Activated CD4-positive, alpha-beta T cell treated with anti-CD3 and anti-CD28 coated beads for 36 hours (primary cell): ENCODE results near the gene PPP2R5E. TPM values are rescaled to one million over a fixed set of nuclear protein-coding genes. Genes with fewer than 3 reads are reported as not detected.

Experiments
- ATAC-seq: fragments of 200-7000 bp; cut with Tn5 transposase; one replicate; pipeline ENCODE4 v1.10.0; 2021; ENCODE audit warnings: mild to moderate bottlenecking, moderate library complexity
- CTCF ChIA-PET: fragments of 350-600 bp; sonication (Branson Sonifier 250); formaldehyde crosslinking; loops from one replicate; lab custom pipeline; 2021; ENCODE audit warnings: antibody characterized with exemption; lab: Charles Lee
- POLR2A ChIA-PET: fragments of 350-600 bp; sonication (Branson Sonifier 250); formaldehyde crosslinking; loops from one replicate; lab custom pipeline; 2021; ENCODE audit warnings: antibody characterized with exemption, inconsistent platforms; lab: Charles Lee
- DNase-seq: peaks from one replicate; pipeline ENCODE4 v3.0.0-alpha.2; 2020
- H3K27ac Mint-ChIP-seq: one replicate; pipeline ENCODE4 v1.8.0; 2021; ENCODE audit warnings: mixed read lengths
- H3K27me3 Mint-ChIP-seq: one replicate; pipeline ENCODE4 v1.8.0; 2021; ENCODE audit warnings: mixed read lengths
- H3K36me3 Mint-ChIP-seq: one replicate; pipeline ENCODE4 v1.8.0; 2021; ENCODE audit warnings: low read depth, mixed read lengths
- H3K4me1 Mint-ChIP-seq: one replicate; pipeline ENCODE4 v1.8.0; 2021; ENCODE audit warnings: mixed read lengths
- H3K4me3 Mint-ChIP-seq: one replicate; pipeline ENCODE4 v1.8.0; 2021; ENCODE audit warnings: mild to moderate bottlenecking, moderate library complexity, mixed read lengths
- H3K9me3 Mint-ChIP-seq: one replicate; pipeline ENCODE4 v1.8.0; 2021; ENCODE audit warnings: low read depth, mixed read lengths
- intact Hi-C, 2 experiments: fragments of 100-400 bp; cut with DNase I in 1 of 2; cut with micrococcal nuclease in 1 of 2; formaldehyde crosslinking; loops; one replicate each; pipeline versions ENCODE4 v1.14.2 to v1.15.1; 2022 to 2024; cut with DNase I, micrococcal nuclease
- total RNA-seq, 2 experiments: library from RNA; stranded (reverse); gene quantifications; one replicate each; pipeline ENCODE4 v1.2.3, GENCODE V29; 2021

The PPP2R5E gene
- total RNA-seq, 2 experiments from 2014 or later, result 38.4 to 40.4 TPM

DNA sequence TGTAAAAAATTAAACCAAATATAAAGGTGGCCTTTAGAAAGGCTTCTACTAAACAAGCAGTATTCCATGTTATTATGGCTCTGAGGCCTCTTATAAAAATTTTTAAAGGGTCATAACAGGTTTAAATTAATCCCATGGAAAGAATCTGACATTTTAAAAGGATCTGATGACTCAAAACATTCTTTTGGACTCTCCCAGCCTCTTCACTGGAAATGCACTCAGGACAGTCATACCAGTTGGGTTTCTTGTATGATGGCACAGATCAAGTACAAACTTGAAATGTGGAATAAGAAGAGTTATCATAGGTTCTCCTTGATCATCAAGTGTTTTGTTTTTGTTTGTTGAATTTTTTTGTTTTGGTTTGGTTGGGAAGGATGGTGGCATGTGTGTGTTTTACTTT, 50.8 kb downstream of the PPP2R5E start:
- no peak overlapping the region for H3K4me3 Mint-ChIP-seq
- ChIA-PET CTCF (no interaction called here), POLR2A (no interaction called here)
- H3K27ac Mint-ChIP-seq, result no peak overlapping the region
- DNase-seq, result no peak
- no peaks in the 10 kb centered on the region for H3K27me3 Mint-ChIP-seq
- ATAC-seq, result no peak
- H3K36me3 Mint-ChIP-seq, result peaks cover 4% of the 10 kb centered on the region
- peaks cover 28% of the 10 kb centered on the region for H3K4me1 Mint-ChIP-seq
- no peaks in the 10 kb centered on the region for H3K9me3 Mint-ChIP-seq
- intact Hi-C loops, result no loop called here

DNA sequence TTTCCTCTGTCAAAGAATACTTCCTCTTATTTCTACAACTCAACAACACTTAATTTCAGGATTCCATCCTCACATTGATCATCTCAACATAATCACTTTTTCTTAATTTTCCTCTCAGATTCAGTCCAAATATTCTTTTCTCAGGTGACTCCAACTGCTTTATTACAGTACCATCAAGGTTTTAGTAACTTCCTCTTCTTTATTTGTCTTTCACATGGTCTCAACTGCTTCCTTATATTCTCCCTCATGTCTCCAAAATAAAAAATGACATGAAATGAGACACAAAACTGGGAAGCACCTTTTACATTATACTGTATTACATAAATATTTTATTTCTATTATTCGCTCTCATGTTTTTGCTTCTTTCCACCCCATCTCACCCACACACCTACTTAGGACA, 55.5 kb downstream of the PPP2R5E start:
- POLR2A ChIA-PET, result no interaction called here
- H3K27ac Mint-ChIP-seq, result no peak overlapping the region
- H3K36me3 Mint-ChIP-seq, result peaks cover 4% of the 10 kb centered on the region
- no peaks in the 10 kb centered on the region for H3K9me3 Mint-ChIP-seq
- intact Hi-C loops, result no loop called here
- H3K4me3 Mint-ChIP-seq, result no peak overlapping the region
- CTCF ChIA-PET, result no interaction called here
- no peak for ATAC-seq
- peaks cover 41% of the 10 kb centered on the region for H3K4me1 Mint-ChIP-seq
- no peaks in the 10 kb centered on the region for H3K27me3 Mint-ChIP-seq
- no peak for DNase-seq

DNA sequence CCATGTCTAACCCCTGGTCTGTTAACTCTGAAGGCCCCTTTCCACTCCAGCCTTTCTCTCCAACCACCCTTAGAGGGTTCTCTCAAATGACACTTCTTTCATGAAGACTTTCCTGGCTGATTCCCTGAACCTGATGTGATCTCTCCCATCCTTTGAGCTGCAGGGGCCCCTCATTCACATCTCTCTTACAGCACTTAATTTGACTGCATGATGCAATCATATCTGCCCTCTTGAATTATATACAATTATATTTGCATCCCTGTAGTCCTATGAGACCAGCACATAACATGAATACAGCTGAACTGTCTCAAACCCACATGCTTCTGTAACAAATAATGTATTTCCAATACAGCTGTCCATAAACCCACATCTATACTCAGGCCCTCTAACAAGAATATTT, 56.4 kb downstream of the PPP2R5E start:
- ATAC-seq, result no peak
- DNase-seq, result no peak
- no peak overlapping the region for H3K27ac Mint-ChIP-seq
- intact Hi-C loops, result no loop called here
- ChIA-PET POLR2A (no interaction called here), CTCF (no interaction called here)
- no peaks in the 10 kb centered on the region for H3K9me3 Mint-ChIP-seq
- H3K4me3 Mint-ChIP-seq, result no peak overlapping the region
- H3K36me3 Mint-ChIP-seq, result peaks cover 4% of the 10 kb centered on the region
- H3K4me1 Mint-ChIP-seq, result peaks cover 33% of the 10 kb centered on the region
- H3K27me3 Mint-ChIP-seq, result no peaks in the 10 kb centered on the region

DNA sequence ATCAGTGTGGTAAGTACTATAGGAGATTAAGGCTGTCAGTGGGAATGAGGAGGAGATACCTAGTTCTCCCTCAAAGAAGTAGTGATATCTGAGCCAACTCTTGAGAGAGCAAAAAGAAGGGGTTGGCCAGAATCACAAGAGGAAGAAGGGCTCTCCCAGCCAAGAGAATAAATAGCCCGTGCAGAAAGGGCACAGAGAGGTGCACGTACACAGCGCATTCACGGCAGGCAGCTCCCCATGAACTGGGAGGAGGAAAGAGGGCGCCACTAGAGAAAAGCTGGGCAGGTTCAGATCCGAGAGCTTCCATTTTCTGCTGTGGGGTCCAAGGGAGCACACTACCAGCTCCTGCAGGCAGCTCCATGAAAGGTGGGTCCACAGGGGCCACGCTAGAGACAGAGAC, 59.9 kb downstream of the PPP2R5E start:
- Mint-ChIP-seq H3K4me1 (peaks cover 50% of the 10 kb centered on the region), H3K27me3 (no peaks in the 10 kb centered on the region), H3K36me3 (peaks cover 1% of the 10 kb centered on the region), H3K9me3 (no peaks in the 10 kb centered on the region), H3K4me3 (no peak overlapping the region), H3K27ac (no peak overlapping the region)
- intact Hi-C loops, result no loop called here
- CTCF ChIA-PET, result interaction anchor here (1.4 kb wide), 2 partner anchors 10 to 28 kb away, joined by 3 to 4 read pairs; no protein-coding TSS in a partner anchor
- POLR2A ChIA-PET, result no interaction called here
- DNase-seq (no peak), ATAC-seq (no peak)

DNA sequence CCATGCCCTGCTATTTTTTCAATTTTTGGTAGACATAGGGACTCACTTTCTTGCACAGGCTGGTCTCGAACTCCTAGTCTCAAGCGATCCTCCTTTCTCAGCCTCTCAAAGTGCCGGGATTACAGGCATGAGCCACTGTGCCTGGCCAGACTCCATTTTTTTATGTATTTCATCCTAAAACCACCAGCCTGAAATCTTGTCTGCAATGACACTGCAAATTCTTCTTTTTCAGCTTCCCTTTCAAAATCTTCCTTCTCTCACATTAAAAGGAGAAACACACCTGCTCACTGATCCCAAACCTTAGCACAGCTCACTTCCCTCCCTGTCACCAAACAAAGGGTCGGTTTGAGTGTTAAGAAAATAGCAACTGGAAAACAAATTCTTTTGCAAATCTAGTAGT, 62.6 kb downstream of the PPP2R5E start:
- no peak for ATAC-seq
- H3K4me1 Mint-ChIP-seq, result peaks cover 60% of the 10 kb centered on the region
- H3K9me3 Mint-ChIP-seq, result no peaks in the 10 kb centered on the region
- intact Hi-C loops, result no loop called here
- ChIA-PET POLR2A (no interaction called here), CTCF (no interaction called here)
- no peak for DNase-seq
- H3K4me3 Mint-ChIP-seq, result no peak overlapping the region
- no peak overlapping the region for H3K27ac Mint-ChIP-seq
- no peaks in the 10 kb centered on the region for H3K27me3 Mint-ChIP-seq
- no peaks in the 10 kb centered on the region for H3K36me3 Mint-ChIP-seq

DNA sequence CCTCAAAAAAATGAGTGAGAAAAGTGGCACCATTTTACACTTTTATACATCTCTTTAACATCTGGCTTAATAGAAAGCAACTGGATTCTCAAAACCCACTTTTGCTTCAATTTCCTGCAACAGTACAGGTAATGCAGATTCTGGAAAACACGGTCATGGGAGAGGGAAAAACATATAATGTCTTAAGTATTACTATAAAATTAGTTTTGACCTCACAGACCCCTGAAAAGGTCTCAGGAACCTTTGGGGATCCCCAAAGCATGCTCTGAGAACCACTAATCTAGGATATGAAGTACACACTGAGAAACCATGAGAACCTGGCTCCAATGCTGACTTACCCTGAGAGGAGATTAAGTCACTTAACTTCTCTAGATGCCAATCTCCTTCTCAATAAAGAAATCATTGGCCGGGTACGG, 64.7 kb downstream of the PPP2R5E start:
- POLR2A ChIA-PET, result interaction anchor here (1.0 kb wide), 1 partner anchor 163 kb away, joined by 5 read pairs; the partner anchor contains the start of gene WDR89
- intact Hi-C loops, result loop anchor here (1.0 to 10.0 kb wide), 7 partner anchors 10 to 1026 kb away; partner anchors contain the start of genes PPP2R5E (in 1 of the 2), SYNE2 (in 1 of the 2), WDR89 (in 1 of the 2) and ZBTB1 (in 1 of the 2)
- Mint-ChIP-seq H3K4me3 (no peak overlapping the region), H3K36me3 (peaks cover 3% of the 10 kb centered on the region), H3K27me3 (no peaks in the 10 kb centered on the region), H3K9me3 (no peaks in the 10 kb centered on the region), H3K27ac (no peak overlapping the region), H3K4me1 (peaks cover 55% of the 10 kb centered on the region)
- DNase-seq (peak; percentile 16), ATAC-seq (peak; percentile 67)
- CTCF ChIA-PET, result interaction anchor here (0.6 to 0.8 kb wide), 2 partner anchors 9 to 47 kb away, joined by 3 read pairs; no protein-coding TSS in a partner anchor

DNA sequence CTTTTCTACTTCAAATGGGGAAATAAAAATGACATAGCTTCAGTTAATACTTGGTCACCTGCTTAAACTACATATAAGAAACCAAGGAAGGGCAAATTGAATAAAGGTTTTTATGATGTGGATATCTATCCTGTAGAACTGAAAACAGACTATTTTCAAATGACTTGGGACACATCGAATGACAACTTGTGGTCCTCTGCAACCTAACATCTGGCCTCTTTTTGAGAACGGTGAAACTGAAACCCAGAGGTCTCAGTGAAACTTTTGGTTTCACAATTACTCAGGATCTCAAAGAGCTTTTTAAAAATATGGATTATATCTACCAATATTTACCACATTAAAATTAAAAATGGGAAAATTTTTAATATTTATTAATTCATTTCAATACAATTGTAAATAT, 65.2 kb downstream of the PPP2R5E start:
- Mint-ChIP-seq H3K4me3 (no peak overlapping the region), H3K9me3 (no peaks in the 10 kb centered on the region), H3K27ac (no peak overlapping the region), H3K36me3 (peaks cover 3% of the 10 kb centered on the region), H3K4me1 (peaks cover 52% of the 10 kb centered on the region), H3K27me3 (no peaks in the 10 kb centered on the region)
- intact Hi-C loops, result loop anchor here (1.0 to 10.0 kb wide), 7 partner anchors 10 to 1027 kb away; partner anchors contain the start of genes PPP2R5E (in 1 of the 2), SYNE2 (in 1 of the 2), WDR89 (in 1 of the 2) and ZBTB1 (in 1 of the 2)
- CTCF ChIA-PET, result interaction anchor here (0.6 to 0.8 kb wide), 2 partner anchors 9 to 48 kb away, joined by 3 read pairs; no protein-coding TSS in a partner anchor
- ATAC-seq, result peak; percentile 90
- DNase-seq, result peak; percentile 30
- POLR2A ChIA-PET, result interaction anchor here (1.0 kb wide), 1 partner anchor 164 kb away, joined by 5 read pairs; the partner anchor contains the start of gene WDR89

DNA sequence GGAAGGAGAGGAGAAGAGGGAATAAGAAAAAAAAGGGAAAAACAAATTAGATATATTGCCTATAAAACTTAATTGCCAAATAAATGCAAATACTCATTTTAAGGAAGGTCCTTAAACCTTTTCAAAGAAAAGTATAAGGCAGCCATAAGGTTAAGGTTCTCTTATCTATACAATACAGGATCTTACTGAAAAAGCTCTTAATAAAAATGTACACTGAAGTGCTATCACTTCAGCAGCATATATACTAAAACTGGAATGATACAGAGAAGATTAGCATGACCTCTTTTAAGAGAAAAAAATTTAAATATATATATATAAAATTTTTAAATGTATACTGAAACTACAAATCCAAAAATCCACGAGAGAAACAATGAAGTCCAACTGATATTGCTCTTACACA, 65.6 kb downstream of the PPP2R5E start:
- ATAC-seq (no peak), DNase-seq (no peak)
- intact Hi-C loops, result loop anchor here (5.0 to 10.0 kb wide), 4 partner anchors 165 to 1027 kb away; partner anchors contain the start of genes SYNE2 (in 1 of the 2), WDR89 (in 1 of the 2), ZBTB1 (in 1 of the 2) and ZBTB25 (in 1 of the 2)
- ChIA-PET POLR2A (interaction anchor here (0.6 to 1.0 kb wide), 2 partner anchors 164 to 433 kb away, joined by 3 to 5 read pairs; partner anchors contain the start of gene WDR89), CTCF (interaction anchor here (0.8 kb wide), 1 partner anchor 8 kb away, joined by 3 read pairs; no protein-coding TSS in a partner anchor)
- H3K4me3 Mint-ChIP-seq, result no peak overlapping the region
- peaks cover 3% of the 10 kb centered on the region for H3K36me3 Mint-ChIP-seq
- H3K9me3 Mint-ChIP-seq, result no peaks in the 10 kb centered on the region
- H3K27me3 Mint-ChIP-seq, result no peaks in the 10 kb centered on the region
- no peak overlapping the region for H3K27ac Mint-ChIP-seq
- peaks cover 52% of the 10 kb centered on the region for H3K4me1 Mint-ChIP-seq

DNA sequence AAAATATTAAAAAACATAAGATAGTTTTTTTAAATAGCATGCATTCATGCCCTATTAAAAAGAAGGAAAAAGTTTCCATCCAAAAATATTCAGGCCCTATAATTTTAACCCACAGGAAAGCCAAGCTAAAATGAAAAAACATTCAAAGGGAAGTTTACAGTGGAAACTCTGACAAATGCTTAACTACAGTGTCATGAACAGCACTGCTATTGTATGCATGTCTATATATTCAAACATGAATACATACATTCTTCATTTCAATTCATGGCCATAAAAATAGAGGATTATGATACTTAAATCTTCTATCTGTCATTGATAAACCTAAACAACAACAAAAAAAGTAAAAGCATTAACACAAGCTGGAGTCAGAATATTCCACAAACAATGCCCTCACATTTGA, 67.4 kb downstream of the PPP2R5E start:
- ATAC-seq (no peak), DNase-seq (no peak)
- CTCF ChIA-PET, result interaction anchor here (0.7 to 1.1 kb wide), 2 partner anchors 88 to 167 kb away, joined by 3 read pairs; no protein-coding TSS in a partner anchor
- no peak overlapping the region for H3K27ac Mint-ChIP-seq
- POLR2A ChIA-PET, result no interaction called here
- peaks cover 63% of the 10 kb centered on the region for H3K4me1 Mint-ChIP-seq
- intact Hi-C loops, result loop anchor here (5.0 to 10.0 kb wide), 4 partner anchors 167 to 1029 kb away; partner anchors contain the start of genes SYNE2 (in 1 of the 2), WDR89 (in 1 of the 2), ZBTB1 (in 1 of the 2) and ZBTB25 (in 1 of the 2)
- no peak overlapping the region for H3K4me3 Mint-ChIP-seq
- no peaks in the 10 kb centered on the region for H3K9me3 Mint-ChIP-seq
- no peaks in the 10 kb centered on the region for H3K27me3 Mint-ChIP-seq
- H3K36me3 Mint-ChIP-seq, result peaks cover 3% of the 10 kb centered on the region

DNA sequence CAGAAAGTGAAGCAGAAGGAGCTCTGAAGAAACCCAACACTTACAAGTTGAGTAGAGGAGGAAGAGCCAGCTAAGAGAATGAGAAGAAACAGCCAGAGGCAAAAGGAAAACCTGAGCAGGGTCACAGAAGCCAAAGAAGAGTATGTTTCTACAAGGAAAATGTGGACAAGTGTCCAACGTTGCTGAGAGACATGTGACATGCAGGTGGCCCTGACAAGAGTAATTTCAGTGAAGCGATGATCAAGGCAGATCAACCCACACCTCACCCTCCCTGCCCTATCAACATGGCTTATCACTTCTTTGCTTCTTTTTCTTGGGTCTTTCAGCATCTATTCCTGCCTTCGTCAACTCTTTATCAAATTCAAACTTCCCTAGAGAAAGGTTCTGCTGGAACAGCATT, 68.3 kb downstream of the PPP2R5E start:
- H3K4me1 Mint-ChIP-seq, result peaks cover 62% of the 10 kb centered on the region
- POLR2A ChIA-PET, result interaction anchor here (0.6 kb wide), 1 partner anchor 9 kb away, joined by 4 read pairs; no protein-coding TSS in a partner anchor
- DNase-seq (no peak), ATAC-seq (no peak)
- CTCF ChIA-PET, result interaction anchor here (0.6 kb wide), 1 partner anchor 252 kb away, joined by 4 read pairs; no protein-coding TSS in a partner anchor
- H3K27me3 Mint-ChIP-seq, result no peaks in the 10 kb centered on the region
- peaks cover 3% of the 10 kb centered on the region for H3K36me3 Mint-ChIP-seq
- no peak overlapping the region for H3K4me3 Mint-ChIP-seq
- no peak overlapping the region for H3K27ac Mint-ChIP-seq
- H3K9me3 Mint-ChIP-seq, result no peaks in the 10 kb centered on the region
- intact Hi-C loops, result loop anchor here (5.0 to 10.0 kb wide), 4 partner anchors 167 to 1030 kb away; partner anchors contain the start of genes SYNE2 (in 1 of the 2), WDR89 (in 1 of the 2), ZBTB1 (in 1 of the 2) and ZBTB25 (in 1 of the 2)

DNA sequence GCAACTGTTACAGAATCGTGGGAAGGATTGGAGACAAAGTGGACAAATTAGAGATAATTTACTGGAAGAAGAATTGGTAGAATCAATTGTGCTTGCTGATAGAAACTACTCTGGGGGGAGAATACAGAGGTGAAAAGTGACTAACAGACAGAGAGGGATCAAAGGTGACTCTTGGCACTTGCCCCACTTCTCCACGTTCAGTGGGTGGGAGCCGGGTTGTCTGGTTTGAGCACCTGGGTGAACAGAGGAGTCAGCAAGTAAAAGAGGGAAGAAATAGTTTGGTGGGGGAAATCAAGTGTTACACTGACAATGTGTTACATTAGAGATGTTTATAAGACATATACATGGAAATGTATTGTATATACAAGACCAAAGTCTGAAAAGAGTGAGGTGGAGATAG, 69.1 kb downstream of the PPP2R5E start:
- Mint-ChIP-seq H3K27me3 (no peaks in the 10 kb centered on the region), H3K4me1 (peaks cover 64% of the 10 kb centered on the region)

More for the DNA sequence above, 69.1 kb downstream of the PPP2R5E start:
- Mint-ChIP-seq H3K9me3 (no peaks in the 10 kb centered on the region), H3K36me3 (peaks cover 3% of the 10 kb centered on the region), H3K4me3 (no peak overlapping the region), H3K27ac (no peak overlapping the region)
- DNase-seq (no peak), ATAC-seq (no peak)
- intact Hi-C loops, result loop anchor here (10.0 kb wide), 2 partner anchors 381 to 1031 kb away; partner anchors contain the start of genes SYNE2 (in 1 of the 2), ZBTB1 (in 1 of the 2) and ZBTB25 (in 1 of the 2)
- ChIA-PET CTCF (interaction anchor here (0.5 to 1.2 kb wide), 2 partner anchors 18 to 114 kb away, joined by 3 read pairs; no protein-coding TSS in a partner anchor), POLR2A (no interaction called here)
